HG03196 (cell line): Measurements from ENCODE around the gene RASSF5.
A peak's percentile ranks its signal among the peaks of the same experiment; 100 is the strongest.

ENCODE experiments used
- ATAC-seq: cut with Tn5 transposase; IDR thresholded peaks from one replicate; pipeline ENCODE4 v1.9.1; 2021; ENCODE audit not compliant: unreplicated experiment

Gene RASSF5

DNA sequence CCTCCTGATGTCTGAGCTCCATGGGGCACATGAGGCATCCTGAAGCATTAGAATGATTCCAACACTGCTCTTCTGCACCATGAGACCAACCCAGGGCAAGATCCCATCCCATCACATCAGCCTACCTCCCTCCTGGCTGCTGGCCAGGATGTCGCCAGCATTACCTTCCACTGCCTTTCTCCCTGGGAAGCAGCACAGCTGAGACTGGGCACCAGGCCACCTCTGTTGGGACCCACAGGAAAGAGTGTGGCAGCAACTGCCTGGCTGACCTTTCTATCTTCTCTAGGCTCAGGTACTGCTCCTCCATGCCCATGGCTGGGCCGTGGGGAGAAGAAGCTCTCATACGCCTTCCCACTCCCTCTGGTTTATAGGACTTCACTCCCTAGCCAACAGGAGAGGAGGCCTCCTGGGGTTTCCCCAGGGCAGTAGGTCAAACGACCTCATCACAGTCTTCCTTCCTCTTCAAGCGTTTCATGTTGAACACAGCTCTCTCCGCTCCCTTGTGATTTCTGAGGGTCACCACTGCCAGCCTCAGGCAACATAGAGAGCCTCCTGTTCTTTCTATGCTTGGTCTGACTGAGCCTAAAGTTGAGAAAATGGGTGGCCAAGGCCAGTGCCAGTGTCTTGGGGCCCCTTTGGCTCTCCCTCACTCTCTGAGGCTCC, 11.1 kb upstream of the RASSF5 start:
- ATAC-seq = peak; percentile 52

DNA sequence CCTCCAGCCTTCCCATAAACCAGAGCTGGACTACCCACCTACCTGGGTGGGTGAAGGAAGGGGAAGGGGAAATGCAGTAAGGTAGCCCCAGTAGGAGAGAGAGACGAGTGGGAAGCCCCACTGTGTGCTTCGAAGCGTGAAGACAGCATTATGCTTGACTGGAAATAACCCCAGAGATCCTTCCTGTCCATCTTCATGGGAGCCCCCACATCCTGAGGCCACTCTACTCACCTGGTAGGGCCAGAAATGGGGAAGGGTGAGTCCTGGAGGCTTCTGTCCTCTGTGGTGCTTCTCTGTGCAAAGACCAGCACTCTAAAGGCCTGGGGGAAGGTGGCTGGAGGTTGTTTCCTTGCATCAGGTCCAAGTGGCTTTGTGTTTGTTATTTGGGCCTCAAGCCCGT, 10.0 kb upstream of the RASSF5 start:
- ATAC-seq = no peak

DNA sequence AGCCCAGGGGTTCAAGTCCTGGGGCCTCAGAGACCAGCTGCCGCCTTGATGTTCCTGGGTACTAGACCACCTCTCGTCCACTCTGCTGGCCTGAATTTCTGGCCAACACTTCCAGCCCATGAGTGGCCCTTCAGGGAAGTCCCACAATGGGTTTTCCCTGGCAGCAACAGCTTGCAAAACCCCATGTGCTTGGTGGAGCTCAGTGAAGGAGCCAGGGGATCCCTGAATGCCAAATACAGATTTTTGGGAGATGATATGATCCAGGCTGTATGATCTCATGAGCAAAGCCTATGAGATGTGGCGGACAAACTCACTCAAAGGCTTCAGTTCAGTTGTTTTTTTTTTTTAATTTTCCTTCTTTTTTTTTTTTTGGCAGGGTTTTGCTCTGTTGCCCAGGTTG, 9.6 kb upstream of the RASSF5 start:
- no peak for ATAC-seq

DNA sequence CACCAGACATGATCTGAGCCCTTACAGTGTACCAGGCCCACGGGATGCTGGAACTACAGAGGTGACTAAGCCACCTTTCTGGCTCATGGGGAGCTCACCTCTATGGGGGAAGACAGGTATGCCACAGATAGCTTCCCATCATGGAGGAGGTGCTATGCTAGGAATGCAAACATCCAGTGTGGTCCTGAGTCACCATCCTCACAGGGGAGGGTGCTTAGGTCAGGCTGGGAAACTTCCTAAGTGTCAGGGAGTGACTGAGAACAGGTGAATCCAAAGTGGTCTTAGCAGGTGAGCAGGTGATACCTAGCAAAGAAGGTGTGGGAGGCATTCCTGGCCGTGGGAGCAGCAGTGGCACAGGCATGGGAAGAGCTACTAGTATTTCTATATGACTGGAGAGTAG, 8.6 kb upstream of the RASSF5 start:
- no peak for ATAC-seq

DNA sequence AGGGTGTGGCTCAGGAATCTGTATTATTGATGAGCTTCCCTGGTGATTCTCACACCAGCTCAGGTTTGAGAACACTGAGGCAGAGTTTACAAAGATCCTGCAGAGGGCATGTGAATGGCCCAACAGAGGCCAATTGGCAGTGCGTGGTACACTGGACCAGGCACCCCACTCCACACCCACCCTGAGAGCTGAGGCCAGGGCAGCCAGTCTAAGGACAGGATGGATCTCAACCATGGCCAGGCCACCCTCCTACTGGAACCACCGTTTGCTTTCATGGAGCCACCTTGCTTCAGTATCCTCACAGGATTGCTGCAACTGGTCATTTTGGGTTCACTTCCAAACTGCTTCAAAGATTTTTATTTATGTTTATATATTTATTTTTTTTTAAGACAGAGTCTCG, 7.3 kb upstream of the RASSF5 start:
- ATAC-seq = no peak

DNA sequence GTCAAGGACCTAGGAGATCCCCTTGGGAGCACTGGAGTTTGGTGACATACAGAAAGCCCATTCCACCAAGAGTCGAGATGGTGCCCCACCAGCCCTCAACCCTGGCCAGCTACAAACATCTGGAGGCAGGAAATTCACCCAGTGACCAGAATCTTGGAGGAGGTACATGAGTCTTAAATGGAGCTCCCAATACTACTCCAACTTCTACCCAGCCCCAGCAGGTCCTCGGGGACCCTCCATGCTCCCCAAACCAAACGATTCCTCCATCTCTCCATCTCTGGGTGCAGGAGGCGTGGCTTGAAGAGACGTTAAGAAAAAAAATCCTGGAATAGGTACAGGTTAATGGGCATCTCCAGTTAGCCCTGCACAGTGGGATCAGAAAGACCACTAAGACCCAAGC, 5.5 kb upstream of the RASSF5 start:
- ATAC-seq = no peak

DNA sequence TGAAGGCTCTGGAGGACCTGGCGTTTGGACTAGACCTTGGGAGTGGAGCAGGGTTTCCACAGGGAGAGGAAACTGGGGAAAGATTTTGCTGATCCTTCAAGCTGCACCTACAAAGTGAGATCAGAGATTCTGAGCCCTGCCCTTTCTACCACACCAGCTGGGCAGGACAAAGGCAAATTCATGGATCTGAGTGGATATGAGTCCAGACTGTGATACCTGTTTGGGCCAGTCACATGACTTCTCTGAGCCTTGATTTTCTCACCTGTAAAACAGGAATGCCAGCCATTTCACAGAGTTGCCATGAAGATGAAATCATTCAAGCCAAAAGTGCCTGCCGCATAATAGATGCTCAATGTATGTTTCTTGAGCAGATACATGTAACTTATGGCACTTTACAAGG, 4.9 kb upstream of the RASSF5 start:
- ATAC-seq = no peak

DNA sequence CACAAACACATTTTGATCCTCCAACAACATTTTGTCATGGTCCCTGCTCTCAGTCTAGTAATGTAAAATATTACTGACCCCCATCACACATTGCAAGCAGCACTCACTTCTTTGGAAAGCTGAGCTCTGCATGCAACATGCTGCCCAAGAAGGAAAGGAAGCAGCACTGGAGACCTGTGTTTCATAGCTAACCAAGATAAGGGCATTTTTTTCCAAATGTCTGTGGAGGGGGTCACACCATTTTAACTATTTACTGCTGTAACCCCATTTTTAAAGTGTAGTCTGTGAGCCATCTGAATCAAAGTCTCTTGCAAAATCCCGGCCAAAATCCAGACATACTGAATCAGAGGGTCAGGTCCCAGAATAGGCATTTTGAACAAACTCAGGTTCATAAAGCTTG, 4.5 kb upstream of the RASSF5 start:
- ATAC-seq = no peak

DNA sequence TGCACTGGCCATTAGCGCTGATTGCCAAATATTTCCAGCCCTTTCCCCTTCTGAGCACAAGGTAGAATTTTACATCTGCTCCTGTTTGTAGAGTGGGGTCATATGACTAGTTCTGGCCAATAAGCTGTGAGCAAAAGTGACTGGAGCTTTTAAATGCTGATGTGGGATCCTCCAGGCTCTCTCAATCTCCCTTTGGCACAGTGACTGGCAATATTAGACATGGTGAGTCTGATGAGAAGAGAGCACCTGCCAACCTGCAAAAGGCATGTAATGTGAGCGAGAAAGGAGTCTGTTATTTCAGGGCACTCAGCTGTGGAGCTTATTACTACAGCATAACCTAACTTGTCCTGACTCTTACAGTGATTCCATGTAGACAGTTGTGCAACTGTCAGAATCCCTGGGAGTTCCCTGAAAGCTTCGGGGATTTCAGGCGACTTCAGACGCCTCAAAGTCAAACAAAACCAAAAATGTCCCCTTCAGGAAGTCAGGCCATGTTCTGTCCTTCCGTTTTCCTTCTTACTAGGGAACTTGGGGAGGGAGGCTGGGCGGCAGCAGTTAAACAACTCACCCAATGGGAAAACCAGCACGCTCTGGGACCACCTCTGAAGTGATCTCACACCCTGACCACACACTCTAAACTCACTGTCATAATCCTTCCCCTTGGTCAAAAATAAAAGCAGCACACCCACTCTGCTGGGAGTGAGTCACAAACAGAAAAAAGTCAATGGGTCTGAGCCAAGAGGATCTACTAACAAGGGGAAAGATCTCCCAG, 3.6 kb upstream of the RASSF5 start:
- ATAC-seq = peak; percentile 57

DNA sequence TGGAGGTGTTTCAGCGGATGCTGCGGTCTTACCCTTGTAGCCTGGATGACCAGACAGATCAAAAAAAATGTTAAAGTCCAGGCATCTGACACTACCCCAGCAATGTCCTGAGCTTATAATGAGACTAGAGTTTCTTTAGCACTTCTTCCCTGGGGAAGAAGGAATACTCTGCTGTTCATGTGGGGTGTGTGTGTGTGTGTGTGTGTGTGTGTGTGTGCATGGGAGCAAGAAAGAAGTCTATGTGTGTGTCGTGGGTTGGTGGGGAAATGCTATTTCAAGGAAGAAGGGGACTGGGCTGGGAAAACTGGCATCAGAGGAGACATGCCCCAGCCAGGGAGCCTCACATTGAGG, 3.0 kb upstream of the RASSF5 start:
- ATAC-seq = no peak

DNA sequence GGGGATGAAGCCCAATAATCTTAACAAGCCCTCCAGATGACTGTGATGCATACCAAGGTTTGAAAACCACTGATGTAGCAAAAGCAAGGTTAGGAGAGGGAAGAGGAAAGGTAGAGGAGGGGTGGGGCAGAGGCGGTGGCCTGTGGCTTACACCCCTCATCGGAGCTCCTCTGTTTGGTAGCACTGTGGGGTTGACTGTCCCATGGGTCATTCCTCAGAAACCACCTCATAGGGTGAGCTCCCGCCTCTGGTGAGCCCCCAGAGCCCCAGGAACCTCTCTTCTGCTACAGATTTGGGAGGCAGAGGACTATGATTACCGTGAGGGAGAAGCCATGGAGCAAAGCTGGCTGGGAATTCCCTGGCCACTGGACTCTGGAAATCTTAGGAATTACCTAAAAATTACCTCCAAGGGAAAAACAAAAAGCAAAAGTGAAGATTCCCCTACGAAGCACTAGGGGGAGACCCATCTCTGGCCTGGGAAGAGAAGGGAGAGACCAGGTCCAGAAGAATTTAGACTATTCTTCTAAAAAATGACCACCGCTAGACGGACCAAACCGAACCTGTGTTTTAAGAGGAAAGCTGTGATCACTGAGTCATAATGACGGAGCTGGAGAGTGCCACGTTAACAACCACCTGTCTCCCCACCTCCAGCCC, 1.5 kb upstream of the RASSF5 start:
- ATAC-seq = no peak

DNA sequence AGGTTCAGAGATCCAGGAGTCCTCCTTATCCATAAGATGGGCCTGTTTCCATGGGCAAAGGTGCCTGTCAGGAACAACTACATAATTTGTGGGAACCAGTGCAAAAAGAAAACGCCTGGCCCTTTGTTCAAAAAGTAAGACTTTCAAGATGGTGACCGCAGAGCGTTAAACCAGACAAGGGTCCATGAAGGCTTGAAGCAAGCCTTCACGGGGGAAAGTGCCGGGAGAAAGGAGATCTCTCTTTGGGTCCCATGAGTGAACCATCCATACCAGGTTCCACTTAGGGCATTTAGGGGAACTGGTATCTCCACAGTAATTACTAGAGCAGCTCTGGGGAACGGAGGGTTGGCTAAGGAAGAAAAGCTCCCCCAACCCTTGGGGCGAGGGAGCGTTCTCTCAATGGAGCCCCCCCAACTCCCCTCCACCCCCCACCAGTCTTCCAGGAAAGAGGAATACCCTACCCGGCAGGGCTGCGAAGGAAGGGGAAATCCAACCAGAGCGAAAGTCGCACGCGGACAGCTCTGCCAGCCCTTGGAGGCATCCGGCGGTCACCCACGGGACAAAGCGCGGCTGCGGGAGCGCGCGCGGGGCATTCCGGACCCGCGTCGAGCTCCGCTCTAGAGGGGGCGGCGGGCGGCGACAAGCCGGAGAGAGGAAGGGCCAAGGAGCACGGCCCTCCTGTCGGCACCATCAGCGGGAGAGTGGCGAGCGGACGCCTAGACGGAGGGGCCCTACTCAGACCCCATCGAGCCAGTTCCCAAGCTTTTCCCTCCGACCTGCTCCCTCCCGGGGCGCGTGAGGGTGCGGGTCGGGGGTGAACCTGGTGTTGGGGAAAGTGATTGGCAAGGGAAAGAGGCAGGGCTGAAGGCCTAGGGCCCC, 687 bp upstream of the RASSF5 start:
- peak; percentile 29 for ATAC-seq

DNA sequence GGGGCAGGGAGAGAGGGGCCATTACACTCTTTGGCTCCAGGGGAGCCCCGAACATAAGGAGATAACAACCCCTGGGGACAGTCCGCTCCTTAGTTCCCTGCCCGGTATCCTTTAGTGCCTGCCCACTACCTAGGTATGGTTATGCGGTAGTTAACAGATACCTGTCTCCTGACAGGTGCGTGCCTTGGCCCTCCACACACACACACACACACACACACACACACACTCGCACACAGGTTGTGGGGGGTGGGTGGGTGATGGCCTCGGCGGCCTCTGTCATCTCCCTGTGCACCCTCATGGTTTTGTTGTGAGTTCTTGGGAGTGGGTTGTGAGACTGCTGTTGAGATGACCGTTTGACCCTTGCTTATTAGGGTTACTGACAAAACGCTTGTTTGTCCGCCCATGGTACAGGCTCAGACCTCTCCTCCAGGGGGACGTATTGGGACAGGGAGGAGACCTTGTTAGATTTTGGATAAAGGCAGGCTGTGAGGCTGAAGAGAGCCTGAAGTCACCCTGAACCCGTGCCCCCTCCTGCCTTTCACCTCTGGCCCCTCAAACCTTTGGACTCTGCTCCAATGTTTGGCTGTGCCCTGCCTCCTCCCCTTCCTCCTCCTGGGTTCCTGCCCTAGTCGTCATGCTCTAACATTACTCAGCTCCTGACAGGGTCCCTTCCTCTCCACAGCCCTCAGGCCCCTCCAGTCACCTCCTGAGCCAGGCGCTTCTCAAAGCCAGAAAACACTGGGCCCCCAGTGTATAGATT, 979 bp downstream of the RASSF5 start:
- no peak for ATAC-seq

DNA sequence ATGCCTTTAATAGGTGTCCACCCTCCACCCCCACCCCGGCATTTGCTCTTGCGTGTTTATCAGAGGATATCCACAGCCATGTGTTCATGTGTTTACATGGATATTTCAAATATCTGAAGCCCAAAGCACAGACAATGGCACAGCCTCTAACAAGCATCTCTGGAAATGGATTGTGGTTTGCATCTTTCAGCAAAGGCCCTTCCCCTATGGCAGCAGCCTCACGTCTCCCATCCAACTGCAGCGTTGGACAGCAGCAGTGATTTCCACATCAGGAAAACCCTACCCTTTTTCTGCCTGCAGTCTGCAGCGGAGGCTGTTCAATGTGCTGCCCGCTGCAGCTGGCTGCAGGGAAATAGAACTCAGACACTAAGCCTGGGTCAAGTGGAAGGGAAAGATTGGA, 1.6 kb downstream of the RASSF5 start:
- ATAC-seq = no peak

DNA sequence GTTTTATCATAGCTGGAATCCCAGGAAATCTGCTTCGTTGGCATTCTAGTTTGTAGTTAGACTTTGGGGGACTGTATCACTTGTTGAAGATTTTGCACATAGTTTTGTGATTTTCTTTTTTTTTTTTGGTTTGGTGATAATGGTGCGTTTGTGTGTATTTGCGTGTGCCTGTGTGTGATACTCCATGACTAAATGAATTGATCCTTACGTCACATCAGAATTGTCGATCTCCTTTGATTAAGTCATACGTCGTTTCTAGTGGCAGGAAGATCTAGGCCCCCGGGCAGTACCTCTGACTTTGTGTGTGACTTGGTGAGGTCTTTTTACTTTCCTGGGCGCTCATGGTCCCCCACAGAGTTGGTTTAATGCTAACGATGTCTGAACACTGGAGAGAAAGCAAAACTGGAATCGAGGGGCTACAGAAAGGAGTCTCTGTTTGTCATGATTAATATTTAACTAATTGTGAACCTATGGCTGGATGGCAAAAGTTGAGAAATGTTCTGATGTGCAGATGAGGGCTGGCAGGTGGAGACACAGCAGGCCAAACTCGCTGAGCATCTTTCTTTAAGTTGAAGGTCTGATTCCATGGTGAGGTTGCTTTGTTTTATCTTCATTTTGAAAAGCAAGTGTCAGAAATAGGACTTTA, 2.4 kb downstream of the RASSF5 start:
- ATAC-seq = no peak

DNA sequence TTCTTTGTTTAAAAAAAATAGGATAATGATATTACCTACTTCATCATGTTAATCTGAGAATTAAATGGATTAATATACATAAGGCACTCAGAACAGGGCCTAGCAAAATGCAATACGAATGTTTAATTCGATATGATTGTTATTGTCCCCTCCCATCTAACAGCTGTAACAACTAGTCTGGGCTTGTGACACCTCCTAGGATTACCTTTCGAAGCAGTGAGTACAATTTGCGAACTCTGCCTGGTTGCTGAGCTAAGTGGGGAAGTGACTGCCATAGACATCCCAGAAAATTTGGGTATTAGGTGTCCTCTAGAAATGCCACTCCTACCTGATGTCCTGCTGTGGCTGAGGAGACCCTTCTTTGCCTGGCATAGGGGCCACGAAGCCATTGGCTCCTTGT, 3.0 kb downstream of the RASSF5 start:
- no peak for ATAC-seq

DNA sequence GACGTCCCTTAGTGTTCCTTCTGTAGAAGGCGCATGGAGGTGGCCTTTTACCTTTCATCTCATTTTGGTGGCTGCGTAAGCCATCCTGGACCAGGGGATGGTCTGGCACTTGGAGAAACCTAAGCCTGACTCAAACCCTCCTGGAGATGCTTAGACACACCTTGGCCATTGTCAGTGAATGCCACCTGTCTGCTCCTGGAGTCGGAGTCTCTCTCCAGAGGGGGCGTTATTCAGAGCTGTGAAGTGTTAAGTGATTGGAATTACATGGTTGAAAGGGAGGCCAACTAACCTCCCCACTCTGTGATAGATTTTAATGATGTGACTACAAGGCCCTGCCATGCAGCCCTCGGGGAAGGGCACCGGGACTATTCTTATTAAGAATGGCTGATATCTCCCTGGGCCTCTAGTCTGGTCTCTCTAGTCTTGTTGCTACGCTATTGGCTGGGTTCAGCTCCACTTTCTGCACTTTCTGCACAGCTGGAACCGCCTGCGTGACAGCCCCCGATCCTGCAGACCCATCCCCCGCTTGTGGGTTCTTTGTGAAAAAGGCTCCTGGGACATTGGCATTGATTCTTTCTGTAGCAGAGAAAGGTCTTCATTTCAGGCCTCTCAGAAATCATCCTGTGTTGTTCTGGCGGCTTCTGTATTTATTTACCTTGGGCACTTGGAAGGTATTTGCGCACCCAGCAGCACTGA, 4.2 kb downstream of the RASSF5 start:
- no peak for ATAC-seq

DNA sequence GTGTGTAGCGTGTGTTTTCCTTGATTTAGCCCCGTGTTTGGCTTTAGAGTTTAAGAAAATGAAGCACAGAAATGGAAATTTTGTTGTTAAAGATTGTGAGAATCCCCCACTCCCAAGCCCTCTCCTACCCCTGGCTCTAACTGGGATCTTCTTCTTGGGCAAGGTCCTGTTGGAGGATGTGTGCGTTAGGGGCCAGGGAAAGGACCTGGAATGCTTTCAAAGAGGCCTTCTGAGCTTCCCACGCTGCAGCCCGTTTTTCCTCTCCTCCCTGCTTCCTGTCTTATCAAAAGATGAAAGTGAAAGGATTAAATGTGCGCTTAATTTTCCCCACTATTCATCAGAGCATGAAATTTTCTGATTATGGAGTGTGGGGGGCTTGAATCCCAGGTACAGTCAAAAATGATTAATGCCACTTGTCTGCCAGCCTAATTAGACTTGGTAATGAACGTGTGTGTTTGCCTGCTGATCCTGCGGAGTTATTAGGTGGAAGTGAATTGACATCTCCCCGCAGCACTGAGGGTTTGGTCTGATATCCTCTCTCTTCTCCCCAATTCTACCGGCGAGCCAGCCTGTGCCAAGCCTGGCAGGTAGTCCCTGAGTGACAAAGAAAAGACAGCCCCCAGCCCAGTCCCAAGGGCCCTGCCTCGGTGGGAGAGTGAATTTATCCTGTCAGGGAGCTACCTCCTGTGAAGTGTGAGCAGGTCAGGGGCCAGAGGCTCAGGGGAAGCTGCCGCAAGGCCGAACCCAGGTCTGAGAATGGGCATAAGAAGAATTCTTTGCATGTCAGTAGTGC, 4.9 kb downstream of the RASSF5 start:
- ATAC-seq = no peak

DNA sequence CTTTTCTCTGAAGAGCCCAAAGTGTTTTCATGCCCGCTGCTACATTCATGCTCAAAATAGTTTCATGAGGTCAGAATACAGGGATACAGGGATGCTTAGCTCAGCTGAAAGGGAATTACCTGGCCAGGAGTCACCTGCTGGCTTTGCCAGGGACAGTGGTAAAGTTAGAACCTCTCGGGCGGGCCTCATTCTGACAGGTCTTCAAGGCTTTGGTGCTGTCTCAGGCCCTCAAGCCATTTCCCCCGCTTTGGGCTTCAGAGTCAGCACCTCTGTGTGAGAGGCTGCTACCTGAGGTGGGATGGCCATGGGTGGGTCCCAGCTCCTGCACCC, 5.5 kb downstream of the RASSF5 start:
- no peak for ATAC-seq
